Neural cell (in vitro differentiated cells): ENCODE measurements around the gene APBB2.

Source experiments
- EP300 ChIP-seq: fragments of 450-650 bp; conservative IDR thresholded peaks from 2 replicates; pipeline ENCODE4 v1.6.1; 2014; ENCODE audit warnings: antibody characterized with exemption, mild to moderate bottlenecking, moderate library complexity; ENCODE audit not compliant: poor library complexity, severe bottlenecking
- MXI1 ChIP-seq: fragments of 450-650 bp; conservative IDR thresholded peaks from 2 replicates; pipeline ENCODE4 v1.6.1; 2014; ENCODE audit warnings: antibody characterized with exemption, mild to moderate bottlenecking; ENCODE audit not compliant: poor library complexity, severe bottlenecking
- POLR2AphosphoS5 ChIP-seq: IDR thresholded peaks from 2 replicates; pipeline ENCODE4 v1.6.1; 2012
- TAF1 ChIP-seq: IDR thresholded peaks from 2 replicates; pipeline ENCODE4 v1.6.1; 2012; ENCODE audit warnings: low read depth
- TF ChIP-seq, protein P1 (sequence below): fragments of 450-650 bp; IDR thresholded peaks from 2 replicates; pipeline ENCODE4 v1.5.1; 2014; ENCODE audit warnings: antibody characterized with exemption, mild to moderate bottlenecking, moderate library complexity; ENCODE audit not compliant: poor library complexity, severe bottlenecking

GRCh38 chr4:40978548-40978947 lies 235.8 kb downstream of the APBB2 start:
- TF ChIP-seq, protein P1, sequence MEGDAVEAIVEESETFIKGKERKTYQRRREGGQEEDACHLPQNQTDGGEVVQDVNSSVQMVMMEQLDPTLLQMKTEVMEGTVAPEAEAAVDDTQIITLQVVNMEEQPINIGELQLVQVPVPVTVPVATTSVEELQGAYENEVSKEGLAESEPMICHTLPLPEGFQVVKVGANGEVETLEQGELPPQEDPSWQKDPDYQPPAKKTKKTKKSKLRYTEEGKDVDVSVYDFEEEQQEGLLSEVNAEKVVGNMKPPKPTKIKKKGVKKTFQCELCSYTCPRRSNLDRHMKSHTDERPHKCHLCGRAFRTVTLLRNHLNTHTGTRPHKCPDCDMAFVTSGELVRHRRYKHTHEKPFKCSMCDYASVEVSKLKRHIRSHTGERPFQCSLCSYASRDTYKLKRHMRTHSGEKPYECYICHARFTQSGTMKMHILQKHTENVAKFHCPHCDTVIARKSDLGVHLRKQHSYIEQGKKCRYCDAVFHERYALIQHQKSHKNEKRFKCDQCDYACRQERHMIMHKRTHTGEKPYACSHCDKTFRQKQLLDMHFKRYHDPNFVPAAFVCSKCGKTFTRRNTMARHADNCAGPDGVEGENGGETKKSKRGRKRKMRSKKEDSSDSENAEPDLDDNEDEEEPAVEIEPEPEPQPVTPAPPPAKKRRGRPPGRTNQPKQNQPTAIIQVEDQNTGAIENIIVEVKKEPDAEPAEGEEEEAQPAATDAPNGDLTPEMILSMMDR, result no peak
- TF ChIP-seq MXI1 (no peak), TAF1 (no peak), POLR2AphosphoS5 (no peak), EP300 (no peak)
